Activated T-cell treated with anti-CD3 and anti-CD28 coated beads, Interleukin-2, amount 50 U/mL, for 24 hours (primary cell): ENCODE data around the gene VCX3A.
"Not testable (repeated sequence)": the region's sequence is repeated elsewhere in the genome, so short reads cannot be mapped to it uniquely, and the experiment has no call there.

Experiments used
- DNase-seq: peaks from one replicate; pipeline ENCODE4 v3.0.0-alpha.2; 2020
- H3K27ac Mint-ChIP-seq: 2 replicates; pipeline ENCODE4 v1.8.0; 2020; ENCODE audit warnings: mild to moderate bottlenecking, mixed read lengths
- H3K27me3 Mint-ChIP-seq: 2 replicates; pipeline ENCODE4 v1.8.0; 2020; ENCODE audit warnings: mixed read lengths
- H3K36me3 Mint-ChIP-seq: 2 replicates; pipeline ENCODE4 v1.8.0; 2020; ENCODE audit warnings: low read depth, mixed read lengths
- H3K4me1 Mint-ChIP-seq: 2 replicates; pipeline ENCODE4 v1.8.0; 2020; ENCODE audit warnings: low read depth, mixed read lengths
- H3K4me3 Mint-ChIP-seq: 2 replicates; pipeline ENCODE4 v1.8.0; 2020; ENCODE audit warnings: mild to moderate bottlenecking, moderate library complexity, mixed read lengths
- H3K9me3 Mint-ChIP-seq: 2 replicates; pipeline ENCODE4 v1.8.0; 2020; ENCODE audit warnings: mixed read lengths

The VCX3A gene

GRCh38 chrX:6535018-6535417, at the start of gene VCX3A:
VCX3A (minus strand) TSS chrX:6535118; CDS start chrX:6534497, 621 bp downstream.
- DNase-seq, H3K36me3 Mint-ChIP-seq, H3K9me3 Mint-ChIP-seq, H3K27me3 Mint-ChIP-seq, H3K27ac Mint-ChIP-seq, H3K4me1 Mint-ChIP-seq, H3K4me3 Mint-ChIP-seq: not testable (repeated sequence)

DNA sequence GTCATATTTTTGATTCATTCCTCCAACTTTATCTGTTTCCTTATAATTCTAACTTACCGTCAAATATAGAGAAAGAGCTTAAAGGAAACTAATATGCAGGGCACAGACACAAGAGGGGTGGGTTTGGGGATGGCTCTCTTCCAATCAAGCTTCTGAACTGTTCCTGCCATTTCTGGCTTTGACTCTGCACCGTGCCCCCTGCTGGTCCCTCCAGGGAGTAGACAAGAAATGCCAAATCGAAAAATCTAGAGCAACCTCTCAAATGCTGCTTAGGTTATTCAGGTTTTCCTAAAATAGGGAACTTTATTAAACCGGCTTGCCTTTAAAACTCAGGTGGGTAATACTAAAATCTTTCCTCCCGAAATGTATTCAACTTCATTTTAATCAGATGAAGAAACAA, 39.8 kb upstream of the VCX3A start:
- Mint-ChIP-seq H3K4me1 (no peaks in the 10 kb centered on the region), H3K36me3 (no peaks in the 10 kb centered on the region), H3K27ac (no peak overlapping the region), H3K4me3 (no peak overlapping the region), H3K9me3 (no peaks in the 10 kb centered on the region), H3K27me3 (no peaks in the 10 kb centered on the region)
- no peak for DNase-seq

DNA sequence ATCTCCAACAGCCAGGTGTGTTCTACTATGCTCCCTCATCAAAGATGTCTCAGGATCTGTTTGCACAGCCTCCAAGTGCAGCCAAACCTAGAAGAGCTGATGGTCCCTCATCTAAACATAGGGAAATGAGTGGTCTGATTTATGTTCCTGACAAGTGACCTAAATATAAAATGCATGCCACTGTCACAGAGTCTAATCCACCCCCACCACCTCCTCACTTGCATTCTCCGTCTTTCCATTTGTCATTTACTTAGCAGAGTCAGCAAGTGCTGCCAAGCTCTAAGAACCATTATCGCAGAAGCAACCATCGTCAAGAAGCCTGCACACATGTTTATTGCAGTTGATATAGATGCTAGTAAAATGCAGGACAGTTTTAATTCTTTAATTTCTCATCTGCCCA, 33.1 kb upstream of the VCX3A start:
- Mint-ChIP-seq H3K36me3 (no peaks in the 10 kb centered on the region), H3K4me3 (no peak overlapping the region), H3K27me3 (no peaks in the 10 kb centered on the region), H3K27ac (no peak overlapping the region), H3K9me3 (peaks cover 3% of the 10 kb centered on the region), H3K4me1 (no peaks in the 10 kb centered on the region)
- no peak for DNase-seq

GRCh38 chrX:6558979-6559378, 24.1 kb upstream of the VCX3A start:
- H3K4me1 Mint-ChIP-seq = no peaks in the 10 kb centered on the region

DNA sequence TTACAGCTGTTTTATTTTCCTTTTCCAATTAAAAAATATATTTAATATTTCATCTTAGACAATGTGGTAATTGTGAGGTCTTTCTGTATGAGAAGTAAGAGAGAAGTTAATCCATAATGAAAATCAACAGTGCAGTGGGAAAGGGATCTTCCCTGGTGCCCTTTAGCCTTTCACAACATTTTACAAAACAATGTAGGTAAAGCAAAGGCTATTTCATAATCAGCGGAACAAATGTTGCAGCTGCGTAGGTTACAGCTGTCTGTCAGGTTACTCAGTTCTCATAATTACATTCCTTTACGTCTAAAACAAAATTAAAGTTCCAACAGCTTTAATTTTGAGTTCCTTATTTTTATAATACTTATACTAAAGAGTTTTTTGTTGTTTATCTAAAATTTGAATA, 22.8 kb upstream of the VCX3A start:
- H3K27ac Mint-ChIP-seq = no peak overlapping the region
- DNase-seq = no peak
- no peaks in the 10 kb centered on the region for H3K4me1 Mint-ChIP-seq
- H3K36me3 Mint-ChIP-seq = no peaks in the 10 kb centered on the region
- peaks cover 13% of the 10 kb centered on the region for H3K9me3 Mint-ChIP-seq
- no peak overlapping the region for H3K4me3 Mint-ChIP-seq
- H3K27me3 Mint-ChIP-seq = no peaks in the 10 kb centered on the region

More at GRCh38 chrX:6558979-6559378, 24.1 kb upstream of the VCX3A start:
- H3K9me3 Mint-ChIP-seq = peaks cover 7% of the 10 kb centered on the region
- no peaks in the 10 kb centered on the region for H3K36me3 Mint-ChIP-seq
- H3K27ac Mint-ChIP-seq = no peak overlapping the region
- DNase-seq = no peak
- no peak overlapping the region for H3K4me3 Mint-ChIP-seq
- H3K27me3 Mint-ChIP-seq = no peaks in the 10 kb centered on the region

DNA sequence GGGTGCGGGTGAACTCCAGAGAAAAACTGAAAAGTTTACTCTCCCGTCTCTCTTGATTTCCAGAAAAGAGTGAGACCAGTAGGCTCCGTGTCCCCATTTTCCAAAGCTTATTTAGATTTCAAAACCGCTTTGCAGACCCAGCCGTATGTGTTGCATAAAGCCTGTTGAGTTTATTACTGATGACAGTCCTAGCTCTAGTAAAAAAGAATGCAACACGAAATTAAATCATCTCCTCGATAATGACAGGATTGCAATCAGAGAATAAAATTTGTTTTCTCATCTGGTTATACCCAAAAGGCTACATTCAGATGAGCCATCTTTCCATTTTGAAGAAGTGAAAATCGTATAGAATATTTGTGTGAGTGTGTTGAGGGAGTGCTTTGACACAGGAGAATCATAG, 16.1 kb upstream of the VCX3A start:
- no peak for DNase-seq
- Mint-ChIP-seq H3K27me3 (peaks cover 5% of the 10 kb centered on the region), H3K36me3 (no peaks in the 10 kb centered on the region), H3K9me3 (peaks cover 14% of the 10 kb centered on the region), H3K27ac (no peak overlapping the region), H3K4me1 (no peaks in the 10 kb centered on the region), H3K4me3 (no peak overlapping the region)

DNA sequence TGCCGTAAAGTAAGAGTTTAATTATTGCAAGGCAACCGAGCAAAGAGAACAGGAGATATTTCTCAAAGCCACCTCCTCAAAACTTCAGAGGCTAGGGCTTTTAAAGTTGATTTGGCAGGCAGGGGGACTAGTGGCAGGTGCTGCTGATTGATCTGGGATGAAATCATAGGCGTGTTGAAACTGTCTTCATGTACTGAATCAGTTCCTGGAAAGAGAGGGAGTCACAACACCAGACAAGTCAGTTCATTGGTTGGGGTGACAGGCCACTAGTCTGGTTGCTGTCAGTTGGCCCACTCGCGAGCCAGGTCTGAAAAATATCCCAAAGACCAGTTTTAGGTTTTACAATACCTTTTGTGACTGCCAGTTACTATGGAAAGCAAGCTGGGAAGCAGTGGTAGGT, 10.8 kb upstream of the VCX3A start:
- H3K27me3 Mint-ChIP-seq = peaks cover 2% of the 10 kb centered on the region
- H3K9me3 Mint-ChIP-seq = peaks cover 4% of the 10 kb centered on the region
- DNase-seq = no peak
- no peak overlapping the region for H3K27ac Mint-ChIP-seq
- peaks cover 4% of the 10 kb centered on the region for H3K4me1 Mint-ChIP-seq
- no peaks in the 10 kb centered on the region for H3K36me3 Mint-ChIP-seq
- H3K4me3 Mint-ChIP-seq = no peak overlapping the region

DNA sequence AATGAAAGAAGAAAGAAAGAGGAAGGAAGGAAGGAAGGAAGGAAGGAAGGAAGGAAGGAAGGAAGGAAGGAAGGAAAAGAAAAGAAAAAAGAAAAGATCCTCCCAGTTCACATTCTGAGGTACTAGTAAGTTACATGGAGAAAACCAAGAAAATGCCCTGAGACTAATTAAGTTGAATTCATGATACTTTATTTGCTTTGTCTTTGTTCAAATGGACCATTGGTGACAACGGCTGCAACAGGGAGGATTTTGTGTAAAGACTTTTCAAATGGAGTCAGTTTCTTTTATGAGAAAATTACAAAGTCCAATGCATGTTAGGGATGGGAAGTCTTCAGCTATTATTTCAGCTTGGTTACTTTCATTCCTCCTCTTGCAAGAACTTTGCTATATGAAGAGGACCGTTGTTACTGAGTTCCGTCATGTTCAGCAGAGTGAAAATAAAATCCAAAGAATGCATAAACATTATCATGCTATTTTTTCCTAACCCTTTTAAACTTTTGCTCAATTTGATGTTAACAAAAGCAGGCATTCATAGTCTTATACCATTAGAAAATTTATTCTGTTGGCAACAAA, 8.3 kb downstream of the VCX3A start:
- Mint-ChIP-seq H3K27ac (no peak overlapping the region), H3K4me3 (no peak overlapping the region), H3K36me3 (no peaks in the 10 kb centered on the region), H3K4me1 (no peaks in the 10 kb centered on the region), H3K27me3 (no peaks in the 10 kb centered on the region), H3K9me3 (peaks cover 4% of the 10 kb centered on the region)
- no peak for DNase-seq

DNA sequence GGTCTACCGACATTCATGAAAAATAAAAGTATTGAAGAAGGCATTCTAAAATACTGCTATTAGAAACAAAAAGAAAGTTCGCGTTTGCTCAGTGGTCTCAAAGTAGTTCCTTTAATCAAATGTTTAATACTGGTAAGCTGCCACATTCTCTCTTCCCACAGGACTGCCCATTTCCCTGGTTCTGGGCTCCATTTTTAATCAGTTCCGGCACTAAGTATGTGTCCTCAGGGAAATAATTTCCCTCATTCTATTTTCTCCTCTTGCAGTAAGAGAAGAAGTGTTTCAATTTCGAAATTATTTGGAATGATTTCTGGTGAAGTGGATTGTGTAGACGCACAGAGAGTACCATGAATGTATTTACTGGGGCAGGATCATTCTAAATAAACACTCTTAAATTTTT, 17.5 kb downstream of the VCX3A start:
- Mint-ChIP-seq H3K4me1 (no peaks in the 10 kb centered on the region), H3K36me3 (no peaks in the 10 kb centered on the region), H3K27me3 (no peaks in the 10 kb centered on the region), H3K27ac (no peak overlapping the region), H3K4me3 (no peak overlapping the region), H3K9me3 (no peaks in the 10 kb centered on the region)
- DNase-seq = no peak

- DNase-seq = no peak
- no peaks in the 10 kb centered on the region for H3K27me3 Mint-ChIP-seq
- no peak overlapping the region for H3K27ac Mint-ChIP-seq
- no peaks in the 10 kb centered on the region for H3K36me3 Mint-ChIP-seq
- no peaks in the 10 kb centered on the region for H3K4me1 Mint-ChIP-seq
- H3K4me3 Mint-ChIP-seq = no peak overlapping the region
- peaks cover 2% of the 10 kb centered on the region for H3K9me3 Mint-ChIP-seq
Observed at GRCh38 chrX:6506444-6506843, 28.5 kb downstream of the VCX3A start.

- Mint-ChIP-seq H3K4me3 (no peak overlapping the region), H3K9me3 (peaks cover 2% of the 10 kb centered on the region), H3K27me3 (no peaks in the 10 kb centered on the region), H3K4me1 (no peaks in the 10 kb centered on the region), H3K27ac (no peak overlapping the region), H3K36me3 (no peaks in the 10 kb centered on the region)
- no peak for DNase-seq
Observed at GRCh38 chrX:6505960-6506359, 29.0 kb downstream of the VCX3A start.

DNA sequence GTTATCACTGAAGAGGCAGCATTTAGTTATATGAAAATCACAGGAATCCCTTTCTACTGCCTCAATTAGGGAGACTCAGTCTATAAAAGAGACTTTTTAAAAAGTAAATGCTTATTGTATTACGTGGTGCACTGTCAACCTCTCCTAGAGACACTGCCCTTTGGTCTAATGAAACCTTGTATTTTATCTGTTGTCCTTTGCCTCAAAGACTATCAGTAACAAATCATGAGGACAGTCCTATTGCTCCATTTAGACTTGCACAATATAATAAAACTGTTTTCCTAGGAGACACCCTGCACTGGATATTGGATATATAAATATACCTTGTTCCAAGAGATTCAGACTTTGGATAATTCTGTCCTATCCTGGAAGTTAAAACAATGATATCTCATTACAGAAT, 34.2 kb downstream of the VCX3A start:
- Mint-ChIP-seq H3K9me3 (peaks cover 8% of the 10 kb centered on the region), H3K4me1 (no peaks in the 10 kb centered on the region), H3K36me3 (no peaks in the 10 kb centered on the region), H3K27ac (no peak overlapping the region), H3K4me3 (no peak overlapping the region), H3K27me3 (no peaks in the 10 kb centered on the region)
- DNase-seq = no peak

DNA sequence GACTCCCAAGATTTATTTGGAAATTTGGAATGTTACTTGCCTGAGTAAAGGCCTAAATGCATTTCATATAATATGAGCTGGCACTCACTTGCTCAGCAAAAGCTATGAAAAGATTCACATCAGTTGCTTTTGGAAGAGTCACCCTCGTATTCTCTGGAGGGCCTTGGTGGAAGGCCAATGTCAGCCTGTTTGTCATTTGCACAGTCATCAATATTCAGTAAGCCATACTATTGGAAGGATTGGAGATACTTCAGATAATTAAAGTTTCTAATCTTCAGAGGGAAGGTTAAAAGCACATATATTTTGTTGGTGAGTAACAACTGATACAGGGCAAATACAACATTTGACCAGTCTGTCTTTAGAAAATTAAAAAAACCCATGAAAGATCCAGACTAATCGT, 36.6 kb downstream of the VCX3A start:
- no peak for DNase-seq
- no peaks in the 10 kb centered on the region for H3K36me3 Mint-ChIP-seq

More for the DNA sequence above, 36.6 kb downstream of the VCX3A start:
- peaks cover 10% of the 10 kb centered on the region for H3K9me3 Mint-ChIP-seq
- H3K27ac Mint-ChIP-seq = no peak overlapping the region
- no peaks in the 10 kb centered on the region for H3K4me1 Mint-ChIP-seq
- H3K27me3 Mint-ChIP-seq = no peaks in the 10 kb centered on the region
- H3K4me3 Mint-ChIP-seq = no peak overlapping the region
